Measurements from ENCODE around the gene CDC14A.
A peak's percentile ranks its signal among the peaks of the same experiment; 100 is the strongest.
"Not testable (repeated sequence)": the region's sequence is repeated elsewhere in the genome, so short reads cannot be mapped to it uniquely, and the experiment has no call there.

Gene CDC14A, protein sequence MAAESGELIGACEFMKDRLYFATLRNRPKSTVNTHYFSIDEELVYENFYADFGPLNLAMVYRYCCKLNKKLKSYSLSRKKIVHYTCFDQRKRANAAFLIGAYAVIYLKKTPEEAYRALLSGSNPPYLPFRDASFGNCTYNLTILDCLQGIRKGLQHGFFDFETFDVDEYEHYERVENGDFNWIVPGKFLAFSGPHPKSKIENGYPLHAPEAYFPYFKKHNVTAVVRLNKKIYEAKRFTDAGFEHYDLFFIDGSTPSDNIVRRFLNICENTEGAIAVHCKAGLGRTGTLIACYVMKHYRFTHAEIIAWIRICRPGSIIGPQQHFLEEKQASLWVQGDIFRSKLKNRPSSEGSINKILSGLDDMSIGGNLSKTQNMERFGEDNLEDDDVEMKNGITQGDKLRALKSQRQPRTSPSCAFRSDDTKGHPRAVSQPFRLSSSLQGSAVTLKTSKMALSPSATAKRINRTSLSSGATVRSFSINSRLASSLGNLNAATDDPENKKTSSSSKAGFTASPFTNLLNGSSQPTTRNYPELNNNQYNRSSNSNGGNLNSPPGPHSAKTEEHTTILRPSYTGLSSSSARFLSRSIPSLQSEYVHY

DNA sequence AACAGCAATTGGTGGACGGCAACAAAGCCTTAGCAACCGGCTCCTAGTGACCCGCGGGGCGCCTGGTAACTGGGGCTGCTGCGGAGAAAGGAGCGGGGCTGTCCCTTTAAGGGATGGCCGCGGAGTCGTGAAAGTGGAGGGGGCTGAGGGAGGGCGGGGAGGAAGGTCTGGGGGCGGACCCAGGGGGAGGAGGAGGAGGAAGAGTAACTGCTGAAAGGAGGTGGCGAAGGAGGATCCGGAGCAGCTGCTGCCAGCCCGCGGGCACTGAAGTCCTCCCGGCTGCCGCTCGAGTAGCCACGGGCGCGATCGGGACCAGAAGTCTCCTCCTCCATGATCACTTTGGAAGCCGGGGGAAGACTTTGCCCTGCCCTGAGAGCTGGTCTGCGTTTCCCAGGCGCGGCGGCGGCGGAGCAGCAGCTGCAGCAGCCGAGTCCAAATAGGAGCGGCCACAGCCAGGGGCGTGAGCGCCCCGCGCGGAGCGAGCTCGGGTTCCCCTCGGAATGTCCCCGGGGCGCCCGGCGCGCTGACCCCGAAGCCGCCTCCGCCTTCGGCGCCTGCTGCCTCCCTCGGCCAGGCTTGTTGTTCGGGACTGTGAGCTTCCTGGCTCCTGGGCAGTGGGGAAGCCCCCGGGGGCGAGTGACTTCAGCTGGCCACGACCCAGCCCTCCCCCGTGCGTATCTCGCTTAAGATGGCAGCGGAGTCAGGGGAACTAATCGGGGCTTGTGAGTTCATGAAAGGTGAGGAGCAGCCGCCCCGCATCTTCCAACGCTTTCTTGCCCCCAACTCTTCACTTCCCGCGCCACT is at the start of gene CDC14A:
Gene CDC14A (plus strand): TSS at position 240 of the 804 bp plus-strand sequence. CDS start 449 bp downstream, at position 689.
- peak; percentile 86 for DNase-seq

DNA sequence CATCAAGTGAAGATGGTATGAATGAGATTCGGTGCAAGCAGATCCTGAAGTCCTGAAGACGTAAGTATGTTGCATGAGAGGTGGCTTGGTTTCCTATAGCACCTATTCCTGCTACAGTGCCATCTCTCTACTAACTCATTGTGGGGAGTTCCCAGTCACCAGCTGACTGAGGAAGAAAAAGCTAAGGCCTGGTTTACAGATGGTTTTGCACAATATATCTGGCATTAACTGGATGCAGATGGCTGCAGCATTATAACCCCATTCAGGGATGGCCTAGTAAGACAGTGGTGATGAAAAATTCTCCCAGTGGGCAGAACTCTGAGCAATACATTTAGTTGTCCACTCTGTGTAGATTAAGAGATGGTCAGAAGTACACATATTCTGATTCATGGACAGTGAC is 49.6 kb upstream of the CDC14A start:
- DNase-seq, result no peak

DNA sequence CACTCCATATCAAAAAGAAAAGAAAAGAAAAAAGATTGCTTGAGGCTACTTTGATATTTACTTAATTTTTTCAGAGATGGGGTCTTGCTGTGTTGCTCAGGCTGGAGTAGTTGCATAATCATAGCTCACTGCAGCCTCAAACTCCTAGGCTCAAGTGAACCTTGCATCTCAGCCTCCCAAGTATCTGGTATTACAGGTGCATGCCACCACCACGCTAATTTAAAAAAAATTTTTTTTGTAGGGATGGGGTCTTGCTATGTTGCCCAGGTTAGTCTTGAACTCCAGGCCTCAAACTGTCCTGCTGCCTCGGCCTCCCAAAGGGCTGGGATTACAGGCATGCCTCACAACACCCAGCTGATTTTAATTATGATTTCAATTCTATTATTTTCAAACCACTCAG is 48.1 kb upstream of the CDC14A start:
- DNase-seq, result no peak

DNA sequence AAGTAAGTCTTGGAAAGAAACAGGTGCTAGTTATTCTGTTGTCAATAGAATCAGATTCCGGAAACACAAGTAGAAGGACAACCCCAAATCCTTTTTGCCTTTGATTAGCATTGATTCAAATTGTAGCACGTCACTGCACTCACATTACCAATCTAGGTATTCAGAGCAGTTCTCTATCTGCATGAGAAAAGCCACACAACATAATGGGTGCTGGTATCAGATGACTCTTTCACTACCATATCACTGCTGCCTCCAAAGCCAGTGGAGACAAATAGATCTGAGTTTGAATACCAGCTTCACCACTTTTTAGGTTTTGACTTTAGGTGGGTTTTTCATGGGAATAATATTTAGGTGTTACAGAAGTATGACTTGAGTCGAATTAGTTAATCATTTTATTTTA is 47.4 kb upstream of the CDC14A start:
- DNase-seq, result no peak

DNA sequence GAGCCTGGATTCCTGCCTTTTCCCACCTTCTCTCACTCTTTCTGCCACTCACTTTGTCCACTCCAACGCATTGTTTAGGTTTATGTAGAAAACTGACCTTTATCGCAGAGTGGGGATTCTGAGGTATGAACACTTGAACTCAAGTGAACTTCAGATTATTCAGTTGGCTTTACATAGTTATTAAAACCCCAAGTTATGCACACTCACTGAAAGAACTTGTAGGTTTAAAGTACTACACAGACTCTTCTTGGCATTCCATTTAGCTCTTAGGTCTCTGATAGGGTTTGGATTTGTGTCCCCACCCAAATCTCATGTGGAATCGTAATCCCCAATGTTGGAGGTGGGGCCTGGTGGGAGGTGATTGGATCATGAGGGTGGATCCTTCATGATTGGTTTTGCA is 46.4 kb upstream of the CDC14A start:
- no peak for DNase-seq

DNA sequence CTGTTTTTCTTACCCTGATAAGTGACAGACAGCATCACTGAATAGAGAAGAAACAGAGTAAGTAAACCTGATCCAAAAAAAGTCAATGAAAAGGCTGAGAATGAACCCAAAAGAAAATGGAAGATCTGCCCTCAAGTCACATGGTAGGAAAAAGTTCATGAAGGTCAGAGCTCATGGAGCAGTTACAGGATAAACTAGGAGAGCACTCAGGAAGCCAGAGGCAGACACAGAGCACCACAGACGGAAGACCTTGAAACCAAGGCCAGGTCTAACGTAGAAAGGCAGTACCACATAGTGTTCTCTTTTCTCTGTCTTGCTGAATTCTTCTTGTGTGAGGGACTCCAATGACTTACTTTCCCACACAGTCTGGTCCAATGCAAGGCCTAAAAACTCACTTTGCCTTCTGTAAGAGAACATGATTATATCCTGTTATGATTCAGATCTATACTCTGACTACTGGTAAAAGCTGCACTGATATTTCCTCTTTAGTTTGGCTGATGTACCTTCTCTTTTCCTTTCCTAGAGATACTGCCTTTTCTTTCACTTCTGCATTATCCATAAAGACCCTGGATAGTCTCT is 45.5 kb upstream of the CDC14A start:
- DNase-seq, result no peak

DNA sequence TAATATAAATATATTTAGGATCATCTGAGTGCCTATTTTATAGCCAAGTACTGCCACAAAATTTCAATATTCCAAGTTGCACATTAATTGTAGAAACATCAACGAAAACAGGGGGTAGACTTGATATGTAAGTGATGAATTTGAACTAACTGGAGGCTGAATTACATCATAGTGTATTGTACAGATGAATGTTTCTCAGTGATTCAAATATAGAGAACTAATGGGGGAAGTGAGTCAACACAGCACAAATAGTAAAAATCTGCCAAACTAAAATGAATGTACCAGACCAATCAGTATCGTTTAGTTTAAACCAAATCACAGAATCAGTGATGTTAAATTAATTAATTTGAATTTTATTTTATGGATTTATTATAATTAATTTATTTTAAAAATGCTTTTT is 43.5 kb upstream of the CDC14A start:
- no peak for DNase-seq

DNA sequence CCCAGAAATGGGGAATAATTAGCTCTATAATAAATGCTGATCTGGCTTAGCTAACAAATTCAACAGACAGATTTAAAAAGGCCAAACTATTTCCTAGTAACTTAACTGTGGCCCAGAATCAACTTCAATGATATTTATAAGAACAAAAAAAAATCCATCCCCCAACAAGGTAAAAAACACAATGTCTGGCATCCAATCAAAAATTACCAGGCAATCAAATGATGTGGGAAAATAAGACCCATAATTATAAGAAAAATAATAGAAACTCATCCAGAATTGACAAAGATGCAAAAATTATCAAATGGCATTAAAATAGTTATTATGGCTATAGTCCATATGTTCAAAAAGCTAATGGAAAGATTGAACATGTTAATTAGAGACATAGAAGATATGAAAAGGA is 42.4 kb upstream of the CDC14A start:
- no peak for DNase-seq

DNA sequence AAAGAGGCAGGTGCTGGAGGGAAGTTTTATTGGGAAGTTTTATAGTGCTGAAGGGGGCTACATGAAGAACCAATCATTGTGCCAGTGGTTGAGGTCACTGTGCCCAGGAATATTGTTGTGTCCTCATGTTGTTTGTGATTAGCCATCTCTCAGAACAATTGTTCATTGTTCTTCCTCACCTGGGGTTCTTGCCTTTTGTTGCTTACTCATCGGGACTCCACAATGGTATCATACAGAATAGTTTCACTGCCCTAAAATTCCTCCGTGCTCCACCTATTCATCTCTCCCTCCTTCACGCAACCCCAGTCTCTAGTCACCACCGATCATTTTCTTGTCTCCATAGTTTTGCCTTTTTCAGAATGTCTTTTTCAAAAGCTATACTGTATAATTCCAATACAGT is 38.9 kb upstream of the CDC14A start:
- no peak for DNase-seq

DNA sequence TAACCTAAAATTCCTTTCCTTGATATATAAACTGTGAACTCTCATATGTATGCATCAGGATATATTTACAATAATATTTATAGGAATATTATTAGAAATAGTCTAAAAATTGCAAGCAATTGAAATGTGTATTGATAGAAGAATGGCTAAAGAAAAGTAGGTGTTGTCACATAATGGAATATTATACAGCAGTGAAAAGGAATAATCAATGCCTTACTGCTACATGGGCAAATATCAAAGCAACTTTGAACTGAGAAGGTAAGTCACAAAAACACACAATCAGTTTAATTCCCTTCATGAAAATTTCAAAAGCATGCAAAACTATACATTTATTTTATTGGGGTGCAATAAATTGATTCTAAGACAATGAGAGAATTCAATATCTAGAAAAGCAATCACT is 35.7 kb upstream of the CDC14A start:
- DNase-seq, result no peak

DNA sequence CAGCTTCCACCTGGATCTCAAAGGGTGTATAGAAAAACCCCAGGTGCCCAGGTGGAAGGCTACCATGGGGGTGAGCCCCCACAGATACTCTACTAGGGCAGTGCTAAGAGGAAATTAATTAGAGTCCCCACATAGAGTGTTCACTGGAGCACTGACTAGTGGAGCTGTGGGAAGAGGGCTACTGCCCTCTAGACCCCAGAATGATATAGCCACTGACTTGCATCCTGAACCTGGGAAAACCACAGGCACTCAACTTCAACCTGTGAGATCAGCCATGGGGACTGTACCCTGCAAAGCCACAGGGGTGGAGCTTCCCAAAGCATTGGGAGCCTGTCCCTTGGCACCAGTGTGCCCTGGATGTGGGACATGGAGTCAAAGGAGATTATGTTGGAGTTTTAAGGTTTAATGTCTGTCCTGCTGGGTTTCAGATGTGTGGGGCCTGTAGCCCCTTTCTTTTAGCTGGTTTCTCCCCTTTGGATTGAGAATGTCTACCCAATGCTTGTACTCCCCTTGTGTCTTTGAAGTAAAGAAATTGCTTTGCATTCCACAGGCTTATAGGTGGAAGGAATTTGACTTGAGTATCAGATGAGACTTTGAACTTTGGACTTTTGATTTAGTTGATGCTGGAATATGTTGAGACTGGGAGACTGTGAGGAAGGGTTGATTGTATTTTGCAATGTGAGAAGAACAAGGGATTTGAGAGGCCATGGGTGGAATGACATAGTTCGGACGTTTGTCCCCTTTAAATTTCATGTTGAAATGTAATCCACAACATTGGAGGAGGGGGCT is 31.8 kb upstream of the CDC14A start:
- no peak for DNase-seq

DNA sequence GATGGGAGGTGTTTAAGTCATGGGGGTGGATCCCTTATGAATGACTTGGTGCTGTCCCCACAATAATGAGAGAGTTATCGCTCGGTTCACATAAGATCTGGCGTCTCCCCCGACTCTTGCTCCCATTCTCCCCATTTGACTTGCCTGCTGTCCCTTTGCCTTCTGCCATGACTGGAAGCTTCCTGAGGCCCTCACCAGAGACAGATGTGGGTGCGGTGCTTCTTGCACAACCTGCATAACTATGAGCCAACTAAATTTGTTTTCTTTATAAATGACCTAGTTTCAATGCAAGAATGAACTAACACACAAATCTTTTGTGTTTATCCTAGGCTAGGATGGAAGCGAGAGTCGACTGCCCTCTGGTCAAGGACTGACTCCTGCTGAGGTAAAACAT is 31.2 kb upstream of the CDC14A start:
- DNase-seq, result no peak

DNA sequence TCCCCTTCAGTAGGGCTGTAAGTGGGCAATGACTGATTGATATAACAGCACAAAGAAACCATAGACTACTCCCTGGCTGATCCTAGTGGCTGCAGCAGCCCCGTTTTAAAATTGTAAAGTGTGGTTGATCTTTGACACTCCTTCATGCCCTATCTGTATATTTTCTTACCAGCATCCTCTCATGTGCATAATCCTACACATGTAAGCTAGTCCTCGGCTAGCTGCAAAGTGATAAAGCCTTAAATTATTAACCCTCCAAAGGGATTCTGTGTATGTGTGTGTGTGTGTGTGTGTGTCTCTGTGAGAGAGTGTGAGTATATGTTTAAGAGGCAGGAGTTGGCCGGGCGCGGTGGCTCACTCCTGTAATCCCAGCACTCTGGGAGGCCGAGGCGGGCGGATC is 30.8 kb upstream of the CDC14A start:
- DNase-seq, result no peak

DNA sequence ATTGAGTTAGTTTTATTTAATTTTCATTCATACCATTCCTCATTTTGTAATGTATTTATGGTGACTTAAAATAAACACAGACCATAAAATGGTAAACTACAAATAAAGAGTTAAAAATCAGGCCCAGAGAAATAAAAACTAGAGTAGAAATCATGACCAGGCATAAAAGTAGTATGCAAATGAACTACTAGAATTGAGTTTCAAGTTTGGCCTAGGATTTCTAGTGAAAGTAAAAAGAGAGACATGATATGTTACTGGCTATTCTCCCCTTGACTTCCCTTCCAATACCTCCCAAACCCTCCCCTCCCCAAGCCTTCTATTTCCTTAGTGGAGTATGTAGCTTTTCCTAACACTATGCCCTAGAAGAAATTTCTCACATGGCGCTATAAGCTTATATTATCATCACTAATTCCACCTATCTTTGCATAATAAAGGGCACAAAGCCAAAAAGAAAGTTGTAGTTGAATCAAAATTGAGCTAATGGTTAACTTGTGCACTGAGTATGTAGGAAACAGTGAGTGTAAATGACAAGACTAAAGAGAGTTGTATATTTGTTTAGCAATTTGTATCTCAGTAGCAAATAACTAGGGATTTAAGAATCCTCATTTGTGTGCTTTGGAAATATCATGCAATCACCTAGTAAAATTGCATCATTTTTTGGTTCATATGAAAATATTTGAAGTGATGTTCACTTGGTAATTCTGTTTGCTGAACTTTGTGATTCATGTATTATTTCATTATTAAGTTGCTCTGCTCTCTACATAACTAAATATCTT is 29.7 kb upstream of the CDC14A start:
- no peak for DNase-seq

DNA sequence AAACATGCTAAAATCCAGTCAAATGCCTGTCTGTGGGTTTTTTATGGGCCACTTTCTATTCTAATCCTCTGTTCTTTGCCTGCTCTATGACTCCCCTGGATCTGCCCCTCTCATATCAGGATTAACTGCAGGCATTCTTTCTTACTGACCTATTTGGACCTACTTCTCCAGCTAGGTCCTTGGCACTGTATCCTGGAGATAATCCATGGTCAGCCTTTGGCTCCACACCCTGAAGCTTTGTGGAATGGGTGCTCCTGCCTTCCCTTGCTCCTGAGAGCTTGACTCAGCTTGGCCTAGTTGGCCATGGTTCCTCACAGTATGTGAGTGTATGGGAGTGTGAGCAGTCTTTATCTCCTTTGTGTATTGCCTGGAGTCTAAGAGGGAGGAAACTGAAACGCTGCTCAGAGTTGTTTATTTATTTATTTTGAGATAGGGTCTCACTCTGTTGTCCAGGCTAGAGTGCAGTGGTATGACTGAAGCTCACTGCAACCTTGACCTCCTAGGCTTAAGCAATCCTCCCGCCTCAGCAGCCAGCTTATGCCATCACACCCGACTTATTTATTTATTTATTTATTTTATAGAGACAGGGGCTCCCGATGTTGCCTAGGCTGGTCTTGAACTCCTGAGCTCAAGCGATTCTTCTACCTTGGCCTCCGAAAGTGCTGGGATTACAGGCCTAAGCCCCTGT is 28.7 kb upstream of the CDC14A start:
- no peak for DNase-seq

DNA sequence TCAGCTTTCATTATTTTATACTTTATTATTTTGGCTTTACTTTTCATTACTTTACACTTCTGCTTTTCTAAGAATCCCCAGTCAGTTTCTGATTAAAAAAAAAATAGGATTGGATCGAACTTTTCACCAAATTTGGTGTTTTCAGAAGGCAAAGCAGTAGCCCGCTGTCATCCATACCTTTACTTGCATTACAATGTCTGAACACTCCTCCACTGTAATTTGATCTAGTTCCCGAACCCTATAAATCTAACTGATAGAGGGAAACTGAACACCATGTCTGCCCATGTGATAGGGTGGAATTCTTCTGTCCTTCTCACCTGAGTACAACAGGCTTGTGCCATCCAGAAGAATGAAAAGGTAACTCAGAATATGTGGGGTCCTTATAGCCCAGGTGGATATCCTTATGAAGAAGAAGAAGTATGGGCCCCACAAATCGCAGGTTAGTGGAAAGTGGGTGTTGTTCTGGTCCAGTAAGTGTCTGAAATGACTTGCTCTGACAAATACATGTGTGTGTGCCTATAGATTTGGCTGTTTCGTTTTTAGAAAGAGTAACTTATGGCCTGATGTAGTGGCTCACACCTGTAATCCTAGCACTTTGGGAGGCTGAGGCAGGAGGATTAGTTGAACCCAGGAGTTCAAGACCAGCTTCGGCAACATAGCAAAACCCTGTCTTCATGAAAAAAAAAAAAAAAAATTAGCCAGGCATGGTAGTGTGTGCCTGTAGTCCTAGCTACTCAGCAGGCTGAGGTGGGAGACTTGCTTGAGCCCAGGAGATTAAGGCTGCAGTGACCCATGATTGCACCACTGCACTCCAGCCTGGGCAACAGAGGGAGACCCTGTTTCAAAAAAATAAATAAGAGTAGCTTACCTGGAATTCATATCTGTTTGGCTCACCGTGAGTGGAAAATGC is 26.6 kb upstream of the CDC14A start:
- no peak for DNase-seq

DNA sequence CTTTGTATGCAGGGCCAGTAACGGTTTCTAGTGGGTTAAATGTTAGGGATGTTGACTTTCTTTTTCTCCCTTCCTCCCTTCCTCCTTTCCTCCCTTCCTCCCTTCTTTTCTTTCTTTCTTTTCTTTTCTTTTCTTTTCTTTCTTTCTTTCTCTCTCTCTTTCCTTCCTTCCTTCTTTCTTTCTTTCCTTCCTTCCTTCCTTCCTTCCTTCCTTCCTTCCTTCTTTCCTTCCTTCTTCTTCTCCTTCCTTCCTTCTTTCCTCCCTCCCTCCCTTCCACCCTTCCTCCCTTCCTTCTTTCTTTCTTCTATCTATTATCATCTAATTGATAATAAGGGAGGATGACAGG is 26.0 kb upstream of the CDC14A start:
- not testable (repeated sequence) for DNase-seq

DNA sequence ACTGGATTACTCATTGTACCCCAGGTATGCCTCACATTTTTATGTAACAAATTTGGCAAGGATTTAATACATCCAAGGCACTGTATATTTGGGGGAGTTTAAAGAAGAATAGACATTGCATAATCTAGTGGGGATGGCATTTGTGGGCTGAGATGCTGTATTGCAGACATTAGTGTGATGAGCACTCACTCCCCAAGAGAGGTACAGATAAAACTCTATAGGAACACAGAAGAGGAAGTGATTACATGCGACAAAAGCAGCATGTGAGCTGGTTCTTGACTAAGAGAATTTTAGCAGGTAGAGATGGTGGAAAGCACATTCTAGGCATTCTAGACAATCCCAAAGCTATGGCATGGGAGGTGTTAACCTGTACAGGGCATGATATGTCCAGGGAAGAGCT is 24.2 kb upstream of the CDC14A start:
- no peak for DNase-seq

DNA sequence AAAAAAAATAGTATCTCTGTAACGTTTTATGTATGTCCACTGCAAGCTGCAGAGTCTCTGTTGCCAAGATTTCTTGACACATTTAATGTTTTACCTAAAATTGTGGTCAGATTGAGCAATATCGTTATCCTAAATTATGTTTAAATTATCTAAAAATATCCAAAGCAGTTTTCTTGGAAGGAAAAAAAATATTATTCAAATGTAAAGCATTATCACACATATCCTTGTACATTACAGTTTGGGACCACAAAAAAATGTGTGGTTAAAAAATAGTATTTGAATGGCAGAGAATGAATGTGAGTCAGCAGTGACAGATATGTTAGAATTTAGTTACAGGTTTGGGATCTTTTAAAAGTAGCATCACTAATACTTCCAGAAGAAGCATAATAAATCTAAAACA is 21.2 kb upstream of the CDC14A start:
- not testable (repeated sequence) for DNase-seq

DNA sequence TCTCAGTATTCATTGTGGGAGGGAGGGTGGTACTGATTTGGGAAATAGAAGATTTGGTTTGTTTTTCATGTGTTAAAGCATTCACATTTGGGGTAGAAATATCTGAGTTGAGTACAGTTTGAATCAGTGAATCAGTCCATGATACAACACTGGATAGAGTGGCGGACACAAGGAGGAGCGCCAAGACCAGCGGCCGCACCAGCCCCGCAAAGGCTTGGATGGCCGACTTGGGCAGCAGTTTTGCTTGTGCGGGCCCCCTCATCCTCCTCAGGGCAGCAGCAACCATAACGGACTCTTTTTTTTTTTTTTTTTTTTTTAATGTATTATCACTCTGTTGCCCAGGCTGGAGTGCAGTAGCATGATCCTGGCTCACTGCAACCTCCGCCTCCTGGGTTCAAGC is 20.0 kb upstream of the CDC14A start:
- DNase-seq, result no peak

Data from GF-D8 (cell line).